HCT116 (cell line): ENCODE results near the gene PRDM12. TPM values are rescaled to one million over a fixed set of nuclear protein-coding genes. Genes with fewer than 3 reads are reported as not detected.

ENCODE experiments used
- ATAC-seq: fragments of 200-7000 bp; cut with Tn5 transposase; 2 replicates; pipeline ENCODE4 v1.9.1; 2020; ENCODE audit warnings: mild to moderate bottlenecking, moderate library complexity
- BruUV-seq: library from RNA; stranded (reverse); fragments of 400-500 nt; replicated peaks from 2 replicates; lab custom pipeline; 2021; lab: Mats Ljungman, UMichigan
- CTCF ChIA-PET: fragments of 300-600 bp; sonication (Branson Sonifier 250); formaldehyde crosslinking; loops from one replicate; lab custom pipeline; 2021; ENCODE audit warnings: antibody characterized with exemption; lab: Charles Lee
- POLR2A ChIA-PET: fragments of 300-600, 350-600 bp; sonication (Branson Sonifier 250); formaldehyde crosslinking; loops from one replicate; lab custom pipeline; 2021; ENCODE audit warnings: antibody characterized with exemption; lab: Charles Lee
- RAD21 ChIA-PET, 2 experiments: fragments of 300-600 bp; sonication (Branson Sonifier 250); formaldehyde crosslinking; loops; one replicate each; lab custom pipeline; 2023; ENCODE audit warnings: low total read pairs in 2 of 2; ENCODE audit not compliant: uncharacterized antibody in 2 of 2, unreplicated experiment in 2 of 2, low non-redundant PET in 1 of 2; lab: Charles Lee
- DNase-seq: peaks from one replicate; pipeline ENCODE4 v3.0.0-alpha.2; 2010; ENCODE audit warnings: low read depth, low spot score
- H2AFZ ChIP-seq: fragments of 200-600 bp; shearing (Covaris generic), sonication (generic); 2 replicates; pipeline ENCODE4 v1.6.1; 2017; ENCODE audit warnings: low read depth, mixed run types, mixed read lengths, antibody characterized with exemption, low read length; ENCODE audit not compliant: poor library complexity, severe bottlenecking
- H3K27ac ChIP-seq: 2 replicates; pipeline ENCODE4 v1.5.1; 2012; ENCODE audit warnings: low read depth, low read length
- H3K27me3 ChIP-seq: fragments of 200-600 bp; sonication (generic); 2 replicates; pipeline ENCODE4 v1.6.1; 2016; ENCODE audit warnings: mixed run types, low read length, mixed read lengths; ENCODE audit not compliant: insufficient read depth
- H3K36me3 ChIP-seq, 2 experiments: fragments of 200-500 bp in 1 of 2; fragments of 200-600 bp in 1 of 2; sonication (Bioruptor generic) in 1 of 2; sonication (generic) in 1 of 2; 2 replicates each; pipeline versions ENCODE4 v1.5.1 to v1.6.1; 2014 to 2016; ENCODE audit warnings: low read length in 2 of 2, inconsistent platforms in 1 of 2, mixed read lengths in 1 of 2, mixed run types in 1 of 2; ENCODE audit not compliant: insufficient read depth in 2 of 2, control insufficient read depth in 1 of 2
- H3K4me1 ChIP-seq, 2 experiments: fragments of 200-600 bp in 1 of 2; sonication (generic) in 1 of 2; 2 replicates each; pipeline versions ENCODE4 v1.5.1 to v1.6.1; 2012 to 2017; ENCODE audit warnings: low read length in 2 of 2, inconsistent platforms in 1 of 2, mild to moderate bottlenecking in 1 of 2, mixed read lengths in 1 of 2, mixed run types in 1 of 2, moderate library complexity in 1 of 2; ENCODE audit not compliant: insufficient read depth in 2 of 2, control insufficient read depth in 1 of 2
- H3K4me2 ChIP-seq: fragments of 200-600 bp; sonication (generic); 2 replicates; pipeline ENCODE4 v1.6.1; 2017; ENCODE audit warnings: mixed run types, low read length, mixed read lengths
- H3K4me3 ChIP-seq, 2 experiments: fragments of 200-600 bp in 1 of 2; sonication (generic) in 1 of 2; replicated peaks in 1 of 2; 2 replicates each; pipeline ENCODE4 v1.5.1; 2011 to 2016; ENCODE audit warnings: low read length in 2 of 2, control low read depth in 1 of 2, low read depth in 1 of 2, mild to moderate bottlenecking in 1 of 2, mixed read lengths in 1 of 2, mixed run types in 1 of 2
- H3K79me2 ChIP-seq: fragments of 200-600 bp; sonication (generic); 2 replicates; pipeline ENCODE4 v1.6.1; 2017; ENCODE audit warnings: mild to moderate bottlenecking, mixed run types, low read length, moderate library complexity, mixed read lengths; ENCODE audit not compliant: insufficient read depth
- H3K9ac ChIP-seq: fragments of 200-600 bp; sonication (generic); 2 replicates; pipeline ENCODE4 v1.6.1; 2016; ENCODE audit warnings: low read length, mixed read lengths
- H3K9me2 ChIP-seq: fragments of 200-600 bp; sonication (generic), shearing (Covaris generic); 2 replicates; pipeline ENCODE4 v1.6.1; 2017; ENCODE audit warnings: mixed run types, mild to moderate bottlenecking, moderate library complexity; ENCODE audit not compliant: insufficient read depth
- H3K9me3 ChIP-seq, 2 experiments: fragments of 200-500 bp in 1 of 2; fragments of 200-600 bp in 1 of 2; sonication (Bioruptor generic) in 1 of 2; sonication (generic) in 1 of 2; 2 replicates each; pipeline ENCODE4 v1.6.1; 2014 to 2017; ENCODE audit warnings: low read length in 2 of 2, mixed read lengths in 2 of 2, inconsistent platforms in 1 of 2, low read depth in 1 of 2, mild to moderate bottlenecking in 1 of 2, mixed run types in 1 of 2, moderate library complexity in 1 of 2; ENCODE audit not compliant: control insufficient read depth in 1 of 2, insufficient read depth in 1 of 2
- H4K20me1 ChIP-seq: fragments of 200-600 bp; sonication (generic), shearing (Covaris generic); 2 replicates; pipeline ENCODE4 v1.6.1; 2017; ENCODE audit warnings: mixed run types, mild to moderate bottlenecking, moderate library complexity; ENCODE audit not compliant: insufficient read depth
- ATF3 ChIP-seq: IDR thresholded peaks from 2 replicates; pipeline ENCODE4 v1.6.1; 2012
- EZH2 ChIP-seq: fragments of 200-600 bp; sonication (generic); IDR thresholded peaks from 2 replicates; pipeline ENCODE4 v1.6.1; 2017; ENCODE audit warnings: antibody characterized with exemption, mixed run types
- MAX ChIP-seq: IDR thresholded peaks from 2 replicates; pipeline ENCODE4 v1.6.1; 2012
- POLR2A ChIP-seq: IDR thresholded peaks from 2 replicates; pipeline ENCODE4 v1.7.0; 2011; ENCODE audit warnings: borderline replicate concordance; ENCODE audit not compliant: insufficient read depth, insufficient read length; ENCODE audit errors: extremely low read depth
- POLR2AphosphoS5 ChIP-seq: IDR thresholded peaks from 2 replicates; pipeline ENCODE4 v1.6.1; 2011; ENCODE audit warnings: mild to moderate bottlenecking, low read depth, low read length, moderate library complexity
- SRF ChIP-seq: IDR thresholded peaks from 2 replicates; pipeline ENCODE4 v1.6.1; 2012; ENCODE audit warnings: low read depth
- TCF7L2 ChIP-seq: IDR thresholded peaks from 2 replicates; pipeline ENCODE4 v1.7.0; 2011; ENCODE audit warnings: borderline replicate concordance, inconsistent platforms; ENCODE audit not compliant: insufficient read depth, insufficient read length; ENCODE audit errors: extremely low read depth
- intact Hi-C: fragments of 100-400 bp; cut with micrococcal nuclease; formaldehyde crosslinking; loops from 2 replicates; pipeline ENCODE4 v1.10.0; 2022
- total RNA-seq: library from RNA; stranded (reverse); gene quantifications from one replicate; pipeline ENCODE4 v1.2.1, GENCODE V29; 2021; ENCODE audit not compliant: unreplicated experiment

The PRDM12 gene
- total RNA-seq, 1 experiment from 2014 or later, result 0.54 TPM

GRCh38 chr9:130677252-130677651 is 12.9 kb downstream of the PRDM12 start:
- POLR2A ChIA-PET, result no interaction called here
- Histone ChIP-seq H3K27me3 (no peaks in the 10 kb centered on the region), H2AFZ (no peak overlapping the region), H3K9ac (no peak overlapping the region), H3K36me3 (no peaks in the 10 kb centered on the region), H3K4me1 (peaks cover 3 to 14% of the 10 kb centered on the region in 2 experiments), H3K27ac (no peak overlapping the region), H3K9me3 (no peaks in the 10 kb centered on the region), H4K20me1 (no peaks in the 10 kb centered on the region), H3K9me2 (no peaks in the 10 kb centered on the region), H3K4me2 (no peak overlapping the region), H3K79me2 (no peaks in the 10 kb centered on the region), H3K4me3 (no peak overlapping the region)
- no TSS peak for BruUV-seq
- TF ChIP-seq POLR2AphosphoS5 (no peak), EZH2 (no peak)
- no peak for DNase-seq
- no peak for ATAC-seq
- RAD21 ChIA-PET, result no interaction called here
- CTCF ChIA-PET, result no interaction called here
- intact Hi-C loops, result no loop called here

GRCh38 chr9:130680836-130681768 is 16.7 kb downstream of the PRDM12 start:
- peak overlapping the region; percentile 66 for H3K9ac ChIP-seq
- no peaks in the 10 kb centered on the region for H3K79me2 ChIP-seq
- H3K9me3 ChIP-seq, result 0 out of 4 replicates have a peak, but pooled peaks cover 0 to 4% of the 10 kb centered on the region in 2 experiments
- intact Hi-C loops, result no loop called here
- H3K9me2 ChIP-seq, result no peaks in the 10 kb centered on the region
- DNase-seq (peak; percentile 81), ATAC-seq (peak; percentile 76)
- no peaks in the 10 kb centered on the region for H3K36me3 ChIP-seq
- peak overlapping the region; percentile 59 to 62 for H3K4me3 ChIP-seq
- peak overlapping the region; percentile 78 for H3K27ac ChIP-seq
- no peaks in the 10 kb centered on the region for H4K20me1 ChIP-seq
- H2AFZ ChIP-seq, result no peak overlapping the region
- BruUV-seq, result TSS peak; percentile 49
- peaks cover 4 to 16% of the 10 kb centered on the region in 2 experiments for H3K4me1 ChIP-seq
- peak overlapping the region; percentile 87 for H3K4me2 ChIP-seq
- ChIA-PET POLR2A (no interaction called here), RAD21 (interaction anchor here in 1 of 2 experiments (1.1 kb wide), 1 partner anchor 218 kb away, joined by 6 read pairs; no protein-coding TSS in a partner anchor), CTCF (interaction anchor here (2.2 to 2.6 kb wide), 2 partner anchors 216 to 220 kb away, joined by 16 read pairs; no protein-coding TSS in a partner anchor)
- TF ChIP-seq TCF7L2 (peak; percentile 58), ATF3 (no peak), SRF (no peak), POLR2AphosphoS5 (peak; percentile 66), MAX (peak; percentile 94), POLR2A (peak; percentile 79)
- no peaks in the 10 kb centered on the region for H3K27me3 ChIP-seq
